GM21737 (cell line): ENCODE measurements around the gene GRIP2.
"Not testable (repeated sequence)": the region's sequence is repeated elsewhere in the genome, so short reads cannot be mapped to it uniquely, and the experiment has no call there.

Experiments used
- ATAC-seq: cut with Tn5 transposase; IDR thresholded peaks from one replicate; pipeline ENCODE4 v1.9.1; 2021; ENCODE audit warnings: mild to moderate bottlenecking, moderate library complexity; ENCODE audit not compliant: unreplicated experiment

GRIP2 gene

DNA sequence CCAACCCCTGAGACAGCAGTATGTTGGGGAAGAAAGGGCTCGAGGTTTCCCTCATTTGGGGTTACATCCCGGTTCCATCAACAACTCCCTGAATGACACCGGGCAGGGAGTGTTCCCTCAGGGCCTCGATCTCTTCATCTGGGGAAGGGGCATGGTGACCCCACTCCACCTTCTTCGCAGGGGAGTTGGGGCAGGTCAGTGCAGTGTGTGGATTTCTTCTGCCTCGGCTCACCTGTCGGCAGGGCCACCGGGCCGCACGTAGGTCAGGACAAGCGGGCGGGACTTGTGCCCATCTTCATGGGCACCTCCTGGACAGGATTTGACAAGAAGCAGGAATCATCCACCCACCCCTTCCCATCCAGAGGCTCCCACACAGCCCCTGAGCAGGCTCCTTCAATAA is 17.4 kb downstream of the GRIP2 start:
- ATAC-seq: no peak

DNA sequence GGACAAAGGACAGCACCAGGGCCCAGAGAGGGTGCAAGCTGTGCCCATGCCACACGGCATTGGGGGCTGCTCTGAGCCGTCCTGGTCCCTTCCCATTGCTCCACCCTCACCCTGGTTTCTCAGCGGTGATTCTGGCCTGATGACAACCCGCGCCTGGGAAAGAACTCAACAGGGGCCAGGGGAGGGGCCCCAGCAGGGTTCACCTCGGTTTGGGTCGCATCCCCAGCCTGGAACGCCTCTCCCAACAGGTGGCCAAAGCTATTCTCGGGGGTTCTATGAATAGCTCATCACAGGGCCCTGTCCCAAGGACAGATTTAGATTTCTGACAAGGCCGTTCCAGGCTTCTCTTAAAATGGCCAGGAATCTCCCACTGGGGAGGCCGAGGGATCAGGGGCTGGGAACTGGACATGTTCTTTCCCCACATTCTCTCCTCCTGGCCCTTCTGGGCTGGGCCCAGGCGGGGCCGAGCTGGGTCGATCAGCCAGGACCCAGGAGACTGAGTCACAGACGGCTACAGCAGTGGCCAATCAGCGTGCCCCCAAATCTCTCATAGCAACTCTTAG is 17.9 kb downstream of the GRIP2 start:
- no peak for ATAC-seq

DNA sequence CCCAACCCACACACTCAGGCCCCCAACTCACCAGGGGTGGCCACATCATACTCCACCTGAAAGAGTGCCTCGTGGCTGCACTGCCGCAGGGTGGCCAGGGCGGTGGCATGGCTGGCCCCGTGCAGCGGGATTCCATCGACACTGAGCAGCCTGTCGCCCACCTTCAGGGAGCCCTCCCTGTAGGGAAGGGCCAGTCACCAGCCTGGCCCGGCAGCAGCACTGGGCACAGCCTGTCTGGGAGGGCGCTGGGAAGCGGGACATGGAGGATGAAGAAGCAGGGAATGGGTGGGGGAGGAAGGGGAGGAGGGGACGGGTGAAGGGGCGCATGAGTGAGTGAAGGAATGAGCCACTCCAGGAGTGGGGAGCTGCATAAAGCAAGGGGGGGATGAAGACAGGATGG is 18.5 kb downstream of the GRIP2 start:
- no peak for ATAC-seq

DNA sequence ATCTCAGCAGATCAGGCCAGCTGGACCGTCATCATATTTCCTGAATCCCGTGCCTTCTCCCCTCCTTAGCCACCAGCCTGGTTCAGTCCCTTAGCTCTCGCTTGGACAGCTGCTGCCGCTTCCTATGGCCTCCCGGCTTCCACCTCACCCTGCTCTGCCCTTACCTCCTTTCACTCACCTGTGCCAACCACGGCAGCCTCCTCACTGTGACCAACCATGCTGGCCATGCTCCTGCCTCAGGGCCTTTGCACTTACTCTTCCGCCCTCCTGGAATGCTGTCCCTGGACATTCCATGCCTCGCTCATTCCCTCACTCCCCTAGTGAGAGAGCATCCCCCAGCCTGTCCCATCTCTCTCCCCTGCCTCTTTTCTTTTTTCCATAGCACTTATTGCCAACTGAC is 19.2 kb downstream of the GRIP2 start:
- ATAC-seq: no peak

DNA sequence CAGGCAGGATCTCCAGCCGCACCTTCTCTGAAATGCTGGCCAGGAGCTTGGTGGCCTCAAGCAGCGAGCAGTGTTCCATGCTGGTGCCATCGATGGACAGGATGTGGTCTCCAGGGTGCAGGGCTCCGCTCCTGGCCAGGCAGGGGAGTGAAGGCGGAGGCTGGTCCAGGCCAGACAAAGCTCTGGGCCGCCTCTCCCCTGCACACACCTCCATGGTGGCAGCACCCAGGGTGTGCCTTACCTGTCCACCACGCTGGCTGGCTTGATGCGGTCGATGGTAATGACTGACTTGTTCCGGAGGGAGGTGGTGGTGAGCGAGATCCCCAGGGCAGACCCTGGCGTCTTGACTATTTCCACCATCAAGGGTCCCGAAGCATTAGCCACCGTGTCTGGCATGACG is 20.0 kb downstream of the GRIP2 start:
- ATAC-seq: no peak

DNA sequence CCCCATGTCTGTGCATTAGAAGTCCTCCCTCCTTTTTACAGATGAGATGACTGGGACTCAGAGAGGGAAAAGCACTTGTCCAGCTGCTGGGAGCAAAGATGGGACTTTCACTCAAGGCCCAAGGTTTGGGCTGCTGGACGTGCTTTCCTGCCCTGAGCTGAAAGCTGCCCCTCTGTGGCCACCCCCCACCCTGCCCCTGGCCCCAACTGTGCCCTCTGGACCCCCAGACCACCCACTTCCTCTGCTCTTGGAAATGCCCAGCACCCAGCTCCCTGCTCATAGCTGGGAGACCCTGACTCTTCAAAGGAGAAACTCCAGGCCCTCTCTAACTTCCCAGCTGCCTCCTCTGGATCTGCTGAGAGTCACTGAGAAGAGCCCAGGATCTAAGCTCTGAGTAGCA is 20.7 kb downstream of the GRIP2 start:
- ATAC-seq: no peak

DNA sequence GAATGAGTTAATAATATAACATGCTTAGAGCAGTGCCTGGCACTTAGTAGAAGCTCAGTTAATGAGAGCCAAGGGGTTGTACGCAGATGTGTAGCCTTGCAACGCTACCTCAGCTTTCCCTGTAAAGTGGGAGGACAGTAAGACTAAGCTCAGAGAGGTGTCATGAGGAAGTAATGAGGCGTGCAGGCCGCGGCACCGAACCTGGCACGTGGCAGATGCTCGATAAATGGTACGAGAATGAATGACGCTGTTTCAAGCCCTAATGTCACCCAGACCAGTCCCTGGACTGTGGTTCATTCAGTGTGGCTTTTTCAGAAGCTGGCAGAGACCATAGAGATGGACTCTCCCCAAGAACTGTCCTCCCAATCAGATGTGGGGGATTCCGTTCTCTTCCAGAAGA is 21.2 kb downstream of the GRIP2 start:
- ATAC-seq: no peak

DNA sequence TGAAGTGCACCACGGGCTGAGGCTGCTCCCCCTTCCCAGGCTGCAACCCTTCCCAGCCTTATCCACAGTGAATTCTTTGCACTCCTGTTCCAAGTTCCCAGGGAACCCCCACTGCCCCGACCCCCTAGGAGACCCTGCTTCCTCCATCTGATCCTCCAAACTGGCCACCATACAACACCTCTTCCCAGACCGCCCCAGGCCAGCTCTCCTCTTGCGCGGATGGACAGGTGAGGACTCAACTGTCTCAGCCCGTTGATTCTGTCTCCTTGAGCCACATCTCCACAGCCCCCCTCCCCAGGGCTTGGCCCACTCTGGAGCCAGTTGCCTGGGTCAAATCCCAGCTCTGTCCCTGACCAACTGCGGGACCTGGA is 21.7 kb downstream of the GRIP2 start:
- no peak for ATAC-seq

DNA sequence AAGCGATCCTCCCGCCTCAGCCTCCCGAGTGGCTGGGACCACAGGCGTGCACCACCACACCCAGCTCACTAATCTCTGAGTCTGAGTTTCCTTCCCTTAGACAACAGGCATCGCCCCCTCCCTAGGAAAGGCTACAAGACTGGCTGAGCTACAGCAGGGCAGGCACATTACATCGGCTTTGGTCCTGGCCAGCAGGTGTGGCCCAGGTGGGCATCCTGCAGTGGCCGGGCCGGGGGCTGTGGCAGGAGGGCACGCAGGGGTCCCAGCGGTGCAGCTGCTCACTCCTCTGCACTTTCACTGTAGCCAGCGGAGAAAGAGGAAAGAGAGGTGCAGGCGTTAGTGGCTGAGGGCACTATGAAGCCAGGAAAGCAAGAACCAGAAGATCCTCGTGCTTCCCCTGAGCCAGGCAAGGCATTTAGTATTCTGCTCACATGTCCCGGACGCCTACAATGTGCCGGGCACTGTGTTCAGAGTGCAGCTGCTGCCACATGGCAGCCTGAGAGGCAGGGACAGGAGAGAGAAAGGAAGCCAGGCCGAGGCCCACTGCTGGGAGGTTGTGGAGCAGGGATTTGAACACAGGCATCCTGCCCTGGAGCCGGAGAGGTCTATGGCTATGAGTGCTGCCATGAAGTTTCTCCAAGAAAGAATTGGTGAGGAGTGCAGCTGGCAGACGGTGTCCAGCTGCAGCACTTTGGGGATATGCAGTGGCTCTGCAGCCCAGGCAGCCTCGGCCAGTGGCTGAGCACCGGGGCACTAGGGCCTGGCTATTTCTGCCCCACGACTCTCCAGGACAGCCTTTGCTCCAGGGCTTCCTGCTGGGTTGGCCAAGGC is 22.3 kb downstream of the GRIP2 start:
- no peak for ATAC-seq

DNA sequence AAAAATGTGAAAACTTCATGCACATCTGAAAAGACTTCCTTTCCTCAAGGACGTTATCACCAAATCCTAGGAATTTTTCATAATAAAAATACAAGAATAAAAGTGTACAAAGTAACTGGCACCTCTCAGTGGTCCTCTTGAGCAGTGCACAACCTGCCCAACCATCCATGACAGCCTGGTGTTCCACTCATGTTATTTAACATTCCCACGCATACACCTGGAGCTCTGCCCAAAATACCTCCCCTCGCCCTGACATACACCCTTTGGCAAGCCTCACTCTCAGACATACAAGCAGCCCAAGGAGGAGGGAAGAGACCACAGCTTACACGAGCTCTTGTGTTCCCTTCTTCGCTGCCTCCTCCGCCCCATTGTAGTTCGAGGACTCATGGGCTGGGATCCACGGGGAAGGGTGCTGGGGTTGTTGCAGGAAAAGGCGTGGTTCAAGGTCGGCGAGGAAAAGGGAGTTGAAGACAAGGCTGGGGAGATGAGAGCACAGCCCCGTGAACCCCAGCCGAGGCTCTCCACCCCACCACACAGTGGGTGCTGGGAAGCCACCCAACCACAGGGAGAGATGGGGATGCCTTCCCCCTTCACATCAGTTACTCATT is 23.3 kb downstream of the GRIP2 start:
- ATAC-seq: no peak

DNA sequence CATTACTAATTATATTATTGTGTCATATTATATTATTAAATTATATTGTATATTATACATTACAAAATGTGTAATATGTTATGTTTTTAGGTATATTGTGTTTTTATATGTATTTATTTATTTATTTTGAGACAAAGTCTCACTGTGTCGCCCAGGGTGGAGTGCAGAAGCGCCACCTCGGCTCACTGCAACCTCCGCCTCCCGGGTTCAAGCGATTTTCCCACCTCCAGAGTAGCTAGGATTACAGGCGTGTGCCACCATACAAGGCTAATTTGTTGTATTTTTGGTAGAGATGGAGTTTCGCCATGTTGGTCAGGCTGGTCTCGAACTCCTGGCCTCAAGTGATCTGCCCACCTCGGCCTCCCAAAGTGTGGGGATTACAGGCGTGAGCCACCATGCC is 24.6 kb downstream of the GRIP2 start:
- not testable (repeated sequence) for ATAC-seq

DNA sequence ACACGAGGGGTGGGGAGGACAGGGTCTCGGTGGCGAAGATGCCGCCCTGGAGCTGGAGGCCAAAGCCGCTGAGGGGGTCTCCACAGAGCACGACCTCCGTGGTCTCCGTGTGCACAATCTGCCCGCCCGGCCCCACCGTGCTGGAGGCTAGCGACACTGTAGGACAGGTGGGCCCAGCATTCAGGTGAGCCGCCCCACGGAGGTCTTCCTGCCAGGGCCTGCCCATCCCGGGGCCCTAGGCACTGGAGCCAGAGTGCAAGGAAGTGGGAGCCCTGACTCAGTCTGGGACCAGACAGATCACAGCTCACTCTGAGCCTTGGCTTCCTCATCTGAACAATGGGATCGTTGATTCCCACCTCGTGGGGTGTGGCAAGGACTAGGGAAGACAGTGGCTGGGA is 25.8 kb downstream of the GRIP2 start:
- ATAC-seq: no peak

DNA sequence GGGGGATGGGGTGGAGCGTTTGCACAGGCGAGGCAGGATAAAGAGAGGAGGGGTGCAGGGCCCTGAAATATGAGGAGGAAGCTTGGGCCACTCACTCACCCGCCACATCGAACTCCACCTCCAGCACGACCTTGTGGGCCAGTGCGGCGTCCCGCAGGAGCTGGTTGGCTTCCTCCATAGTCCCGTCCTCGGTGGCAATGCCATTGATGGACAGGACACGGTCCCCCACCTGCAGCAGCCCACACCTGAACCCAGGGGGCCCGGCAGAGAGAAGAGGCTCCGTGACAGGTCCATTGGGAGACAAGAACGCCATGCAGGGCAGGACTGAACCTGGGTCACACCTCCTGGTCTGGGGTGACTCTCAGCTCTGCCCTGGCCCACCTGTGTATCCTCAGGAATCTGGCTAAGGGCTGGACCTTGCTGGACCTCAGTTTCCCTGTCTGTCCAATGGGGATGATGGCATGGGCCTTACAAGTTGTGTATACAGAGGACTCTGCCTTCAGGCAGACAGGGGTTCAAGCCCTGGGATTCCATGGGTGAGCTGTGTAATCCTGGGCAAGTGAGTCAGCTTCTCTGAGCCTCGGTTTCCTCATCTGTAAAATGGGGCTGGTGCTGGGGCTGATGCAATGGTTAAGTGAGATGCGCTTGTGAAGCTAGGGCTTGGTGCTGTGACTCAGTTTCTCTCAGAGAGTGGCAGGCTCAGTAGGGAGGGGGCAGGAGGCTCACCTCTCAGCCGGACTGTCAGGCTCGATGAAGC is 26.4 kb downstream of the GRIP2 start:
- ATAC-seq: no peak

DNA sequence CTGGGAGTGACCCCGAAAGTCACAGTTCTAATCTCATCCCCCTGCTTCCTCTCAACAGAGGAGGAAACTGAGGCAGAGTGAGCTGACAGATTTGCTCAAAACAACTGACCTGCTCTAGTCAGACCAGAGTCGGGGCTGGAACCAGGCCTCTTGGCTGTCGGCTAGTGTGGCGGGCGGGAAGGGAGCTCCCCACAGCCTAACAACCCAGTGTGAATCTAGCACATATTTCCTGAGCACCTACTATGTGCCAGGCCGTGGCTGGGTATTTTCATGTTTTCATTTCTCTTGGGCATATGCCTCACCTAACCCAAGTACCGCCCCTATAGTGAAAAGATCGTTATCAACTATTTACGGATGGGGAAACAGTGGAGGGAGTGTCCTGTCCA is 27.2 kb downstream of the GRIP2 start:
- ATAC-seq: no peak

DNA sequence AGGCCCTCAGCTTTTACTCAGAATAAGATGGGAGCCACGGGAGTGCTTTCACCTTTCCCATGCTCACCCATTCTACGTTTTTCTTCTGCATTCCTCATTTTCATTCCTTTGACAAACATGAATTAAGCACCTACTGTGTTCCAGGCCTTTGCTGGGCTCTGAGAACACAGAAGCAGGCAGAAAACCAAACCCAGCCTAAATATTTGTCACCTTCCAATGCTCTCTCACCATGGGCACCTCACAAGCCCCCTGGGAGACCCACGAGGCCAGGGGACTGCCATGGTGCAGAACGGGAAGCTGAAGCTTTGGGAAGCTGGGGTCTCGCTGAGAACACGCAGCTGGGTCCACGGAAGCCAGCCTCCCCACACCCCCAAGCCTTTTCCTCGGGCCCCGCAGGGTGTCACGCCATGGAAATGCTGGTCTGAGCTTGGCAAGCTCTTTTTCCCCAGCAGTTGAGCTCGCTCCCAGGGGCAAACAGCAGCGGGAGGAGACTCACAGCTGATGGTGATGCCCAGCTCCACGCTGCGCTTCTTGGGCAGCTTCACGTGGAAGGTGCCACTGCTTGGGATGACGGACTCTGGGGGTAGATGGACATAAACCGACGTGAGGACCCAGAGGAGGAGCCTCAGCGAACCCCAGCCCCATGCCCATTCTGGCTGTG is 27.7 kb downstream of the GRIP2 start:
- ATAC-seq: no peak

DNA sequence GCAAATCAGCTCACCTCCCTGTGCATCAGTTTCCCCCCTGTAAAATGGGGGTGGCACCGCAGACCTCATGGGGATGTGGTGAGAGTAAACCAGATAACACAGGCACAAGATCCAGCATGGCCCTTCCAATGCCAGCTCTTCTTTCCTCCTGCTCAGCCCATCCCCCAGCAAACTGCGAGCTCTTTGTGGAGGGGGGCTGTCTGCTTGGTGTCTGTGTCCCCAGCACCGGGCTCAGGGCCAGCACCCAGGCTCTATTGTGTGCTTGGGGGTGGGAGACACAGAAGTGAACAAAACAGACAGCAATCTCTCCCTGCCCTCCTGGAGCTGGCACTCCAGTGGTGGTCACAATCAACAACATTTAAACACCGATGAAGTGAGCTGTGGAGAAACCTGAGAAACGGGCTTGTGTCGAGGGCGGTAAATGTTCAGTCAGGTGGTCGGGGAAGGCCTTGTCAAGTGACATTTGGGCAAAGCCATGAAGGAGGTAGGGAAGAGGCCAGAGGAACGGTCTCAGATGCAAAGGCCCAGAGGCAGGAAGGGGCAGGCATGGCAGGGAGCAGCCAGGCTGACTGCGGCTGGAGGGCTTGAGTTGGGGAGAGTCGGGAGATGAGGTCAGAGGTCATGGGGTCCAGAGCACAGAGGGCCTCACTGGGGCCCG is 28.4 kb downstream of the GRIP2 start:
- ATAC-seq: no peak

DNA sequence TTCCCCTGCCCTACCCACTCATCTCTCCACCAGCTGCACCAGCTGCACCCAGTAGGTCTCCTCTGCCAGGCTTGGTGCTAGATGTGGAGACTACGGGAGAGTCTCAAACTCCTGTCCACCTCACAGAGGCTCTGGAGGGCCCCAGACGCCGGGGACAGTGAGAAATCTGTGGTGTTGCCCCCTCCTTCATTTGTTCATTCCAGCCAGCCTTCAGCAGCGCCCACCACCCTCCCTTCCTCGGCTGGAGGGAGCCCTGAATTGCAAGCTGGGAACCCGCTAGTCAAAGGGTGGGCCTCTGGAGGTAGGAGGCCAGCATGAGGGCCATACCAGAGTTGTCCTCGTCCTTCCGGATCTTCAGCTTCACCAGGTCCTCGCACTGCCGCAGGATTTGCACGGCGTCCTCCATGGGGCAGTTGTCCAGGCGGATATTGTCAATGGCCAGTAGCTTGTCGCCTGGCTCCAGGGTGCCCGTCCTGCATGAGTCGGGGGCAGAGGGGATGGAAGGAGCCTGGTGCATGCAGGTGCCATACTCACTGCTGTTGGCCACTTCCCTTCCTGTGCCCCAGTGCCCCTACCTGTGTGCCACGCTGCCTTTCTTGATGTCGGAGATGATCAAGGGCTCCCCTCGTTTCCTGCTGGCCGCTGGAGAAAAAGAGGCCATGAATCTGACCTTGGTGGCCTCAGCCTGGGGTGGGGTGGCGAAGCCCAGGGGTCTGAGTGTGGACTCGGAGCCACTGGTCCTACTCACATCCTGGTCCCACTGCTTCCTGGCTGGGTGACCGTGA is 29.1 kb downstream of the GRIP2 start:
- no peak for ATAC-seq

DNA sequence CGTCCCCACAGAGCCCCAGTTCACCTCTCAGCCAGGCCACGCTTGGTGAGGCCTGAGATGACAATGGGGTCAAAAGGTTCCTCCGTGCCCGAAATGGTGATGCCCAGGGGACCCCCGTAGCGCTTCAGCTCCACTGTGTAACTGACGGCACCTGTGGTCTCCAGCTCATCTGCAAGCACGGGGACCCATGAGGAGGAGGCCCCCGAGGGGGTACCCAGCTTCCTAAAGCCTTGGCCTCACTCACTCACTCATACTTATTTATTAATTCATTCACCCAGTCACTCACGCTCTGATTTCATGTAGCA is 30.4 kb downstream of the GRIP2 start:
- ATAC-seq: no peak

DNA sequence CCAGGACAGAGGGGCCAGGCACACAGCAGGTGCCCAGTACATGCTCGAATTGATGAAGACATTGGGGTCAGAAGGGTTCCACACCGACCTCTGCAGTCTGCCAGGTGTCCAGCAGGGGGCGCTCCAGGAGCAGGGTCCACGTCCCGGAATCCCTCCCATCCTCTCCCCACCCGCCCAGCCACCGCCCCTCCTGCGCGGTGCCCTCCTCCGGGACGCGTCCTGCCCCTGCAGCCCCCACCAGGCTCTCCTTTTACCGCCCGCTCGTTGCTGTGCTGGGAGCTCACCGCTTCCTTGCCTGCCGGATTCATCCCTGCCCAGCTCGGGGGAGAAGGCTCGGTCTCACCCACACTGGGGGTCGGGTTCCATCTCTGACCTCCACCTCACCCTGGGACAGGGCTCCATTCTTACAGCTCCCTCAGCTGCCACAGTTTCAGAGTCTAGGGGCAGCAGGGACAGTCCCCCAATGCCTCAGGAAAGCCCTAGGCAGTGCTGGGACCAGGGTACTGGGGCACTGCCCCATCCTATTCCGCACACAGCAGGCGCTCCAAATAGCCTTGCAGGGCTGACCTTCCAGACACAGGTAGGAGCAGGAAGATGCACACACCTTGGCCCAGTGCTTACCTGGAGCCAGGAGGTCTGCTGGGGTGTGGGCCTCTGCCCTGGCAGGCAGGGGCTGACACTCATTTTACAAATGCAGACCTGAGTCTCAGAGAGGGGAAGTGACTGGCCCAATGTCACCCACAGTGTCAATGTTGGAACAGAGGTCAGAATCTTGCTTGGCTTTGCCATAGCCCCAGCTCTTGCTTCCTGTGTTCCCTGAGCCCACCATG is 31.0 kb downstream of the GRIP2 start:
- peak; percentile 54 for ATAC-seq
